T1000 (cell line): ENCODE results near the gene RNASE9.
"Not testable (repeated sequence)": the region's sequence is repeated elsewhere in the genome, so short reads cannot be mapped to it uniquely, and the experiment has no call there.

Experiments
- DNase-seq: peaks from one replicate; lab custom pipeline; 2025; ENCODE audit warnings: mixed read lengths; lab: John Stamatoyannopoulos, UW

The RNASE9 gene

GRCh38 chr14:20516921-20517320 lies 43.9 kb downstream of the RNASE9 start:
- DNase-seq: no peak

DNA sequence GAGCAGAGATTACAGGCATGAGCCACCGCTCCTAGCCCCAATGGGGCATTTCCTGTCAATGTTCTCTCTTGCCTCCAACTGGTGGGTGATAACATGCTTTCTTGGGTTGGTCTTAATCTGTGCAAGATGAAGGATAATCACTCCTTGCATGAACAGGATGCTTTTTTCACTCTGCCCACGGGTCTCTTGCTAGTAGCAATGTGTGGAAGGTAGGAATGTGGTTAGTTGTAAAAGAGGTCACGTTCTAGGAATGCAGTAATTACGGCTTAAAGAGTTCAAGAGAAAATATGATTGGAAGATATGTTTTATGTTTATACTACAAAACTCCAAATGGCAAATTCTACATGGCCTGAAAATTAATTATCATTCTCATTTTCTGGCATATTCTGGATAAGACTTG lies 45.0 kb downstream of the RNASE9 start:
- no peak for DNase-seq

DNA sequence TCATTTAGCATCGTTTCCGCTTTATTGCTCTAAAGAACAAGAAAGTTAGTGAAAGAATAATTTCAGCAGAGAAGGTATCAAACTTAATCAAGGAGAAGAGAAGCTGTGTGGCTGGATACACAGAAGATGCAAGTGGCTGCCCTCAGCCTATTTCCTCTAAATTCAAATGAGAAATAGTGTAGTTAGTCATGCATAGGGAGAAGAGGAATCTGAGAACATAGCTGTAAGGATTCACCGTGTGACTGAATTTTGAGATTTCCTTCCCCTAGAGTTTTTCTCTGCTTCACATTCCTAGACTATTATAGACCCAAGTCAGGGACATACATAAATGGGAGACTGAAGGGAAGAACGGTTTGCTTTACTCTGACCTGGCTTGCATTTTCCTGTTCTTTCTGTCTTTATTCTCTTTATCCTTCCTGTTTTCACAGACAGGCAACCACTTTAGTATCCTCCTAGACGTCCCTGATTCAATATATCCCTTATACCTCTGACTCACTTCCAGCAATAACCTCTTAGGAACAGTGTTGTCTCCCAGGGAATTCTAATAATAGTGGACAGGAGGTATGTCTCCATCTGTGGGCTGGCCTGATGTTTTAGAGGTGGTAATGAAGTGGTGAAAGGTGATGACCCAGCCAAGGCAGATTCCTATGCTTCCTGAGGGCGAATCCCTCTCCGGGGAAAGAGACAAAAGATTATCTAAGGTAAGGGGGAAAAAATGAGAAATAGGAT lies 48.5 kb downstream of the RNASE9 start:
- no peak for DNase-seq

DNA sequence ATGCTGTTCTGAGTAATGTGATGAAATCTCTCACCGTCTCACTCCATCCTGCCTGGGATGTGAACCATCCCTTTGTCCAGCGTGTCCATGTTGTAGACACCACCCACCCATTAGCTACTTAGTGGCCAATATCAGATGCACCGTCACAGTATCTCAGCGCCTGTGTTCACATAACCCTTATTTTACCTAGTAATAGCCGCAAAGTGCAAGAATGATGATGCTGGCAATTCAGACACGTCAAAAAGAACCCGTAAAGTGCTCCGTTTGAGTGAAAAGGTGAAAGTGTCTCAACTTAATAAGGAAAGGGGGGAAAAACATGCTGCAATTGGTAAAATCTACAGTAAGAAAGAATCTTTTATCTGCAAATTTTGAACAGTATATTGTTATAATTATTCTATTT lies 52.5 kb downstream of the RNASE9 start:
- no peak for DNase-seq

DNA sequence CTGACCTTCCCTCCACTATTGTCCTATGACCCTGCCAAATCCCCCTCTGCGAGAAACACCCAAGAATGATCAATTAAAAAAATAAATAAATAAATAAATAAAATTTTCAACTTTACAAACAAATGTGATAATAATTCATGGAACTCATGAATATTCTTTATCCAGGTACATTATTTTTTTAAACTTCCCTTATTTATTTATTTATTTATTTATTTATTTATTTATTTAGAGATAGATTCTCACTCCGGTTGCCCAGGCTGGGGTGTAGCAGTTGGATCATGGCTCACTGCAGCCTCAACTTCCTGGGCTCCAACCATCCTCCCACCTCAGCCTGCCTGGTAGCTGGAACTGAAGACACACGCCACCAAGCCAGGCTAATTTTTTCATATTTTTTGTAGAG lies 53.3 kb downstream of the RNASE9 start:
- not testable (repeated sequence) for DNase-seq

GRCh38 chr14:20506752-20507151 lies 54.1 kb downstream of the RNASE9 start:
- DNase-seq: not testable (repeated sequence)

DNA sequence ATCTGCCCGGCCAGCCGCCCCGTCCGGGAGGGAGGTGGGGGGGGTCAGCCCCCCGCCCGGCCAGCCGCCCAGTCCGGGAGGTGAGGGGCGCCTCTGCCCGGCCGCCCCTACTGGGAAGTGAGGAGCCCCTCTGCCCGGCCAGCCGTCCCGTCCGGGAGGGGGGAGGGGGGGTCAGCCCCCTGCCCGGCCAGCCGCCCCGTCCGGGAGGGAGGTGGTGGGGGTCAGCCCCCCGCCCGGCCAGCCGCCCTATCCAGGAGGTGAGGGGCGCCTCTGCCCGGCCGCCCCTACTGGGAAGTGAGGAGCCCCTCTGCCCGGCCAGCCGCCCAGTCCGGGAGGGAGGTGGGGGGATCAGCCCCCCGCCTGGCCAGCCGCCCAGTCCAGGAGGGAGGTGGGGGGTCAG lies 54.6 kb downstream of the RNASE9 start:
- not testable (repeated sequence) for DNase-seq
